Testis (tissue), 3 donors: Measurements from ENCODE around the gene KLHL29. TPM values are rescaled to one million over a fixed set of nuclear protein-coding genes. Genes with fewer than 3 reads are reported as not detected.

ENCODE experiments used
- DNase-seq: peaks from one replicate; pipeline ENCODE4 v3.0.0-alpha.2; 2019
- H3K27ac ChIP-seq, 2 donors: fragments of 200-600 bp; sonication (generic); one replicate each; pipeline ENCODE4 v1.5.1; 2019
- H3K27me3 ChIP-seq: fragments of 200-600 bp; sonication (generic); one replicate; pipeline ENCODE4 v1.5.1; 2019
- H3K36me3 ChIP-seq: fragments of 200-600 bp; sonication (generic); one replicate; pipeline ENCODE4 v1.5.1; 2017; ENCODE audit warnings: low read depth; ENCODE audit errors: missing control alignments
- H3K4me1 ChIP-seq: fragments of 200-600 bp; sonication (generic); one replicate; pipeline ENCODE4 v1.5.1; 2019
- H3K4me3 ChIP-seq, 2 donors: fragments of 200-600 bp; sonication (generic); one replicate each; pipeline ENCODE4 v1.5.1; 2017 to 2019
- H3K9me3 ChIP-seq: fragments of 200-600 bp; sonication (generic); one replicate; pipeline ENCODE4 v1.5.1; 2017
- CTCF ChIP-seq, 3 experiments: fragments of 450-650 bp in 2 of 3; fragments of 200-600 bp in 1 of 3; sonication (generic) in 1 of 3; IDR thresholded peaks; one replicate each; pipeline ENCODE4 v1.5.1; 2016 to 2019; ENCODE audit warnings: antibody characterized with exemption in 3 of 3, mild to moderate bottlenecking in 2 of 3, moderate library complexity in 1 of 3
- POLR2A ChIP-seq: fragments of 450-650 bp; IDR thresholded peaks from one replicate; pipeline ENCODE4 v1.6.1; 2017; ENCODE audit warnings: antibody characterized with exemption, mild to moderate bottlenecking, moderate library complexity
- WGBS, 2 donors: methylation state at CpG; one replicate each; pipeline ENCODE4 v1.1.5; 2018; 5-methylcytosine and 5-hydroxymethylcytosine counted together
- intact Hi-C: fragments of 100-400 bp; cut with DNase I; formaldehyde crosslinking; loops from one replicate; pipeline ENCODE4 v1.15.1; 2023; ENCODE audit warnings: low total_unique reads
- polyA plus RNA-seq: library from polyadenylated mRNA; stranded (reverse); fragments of 350-450 nt; fragmentation: Illumina TruSeq; extraction: RNeasy Lipid Tissue Mini Kit (QIAGEN cat#74804); gene quantifications from one replicate; pipeline ENCODE4 v1.2.3, GENCODE V29; 2014; ENCODE audit warnings: low read depth, low replicate concordance; ENCODE audit not compliant: insufficient read depth
- total RNA-seq, 2 donors: library from RNA; depleted of rRNA; stranded (reverse); fragments of >200 nt; gene quantifications; one replicate each; pipeline ENCODE4 v1.2.3, GENCODE V29; 2016

The KLHL29 gene
- total and polyA plus RNA-seq, 3 donors from 2014 or later: 3.3 to 10.9 (median 7.9) TPM

- no peaks in the 10 kb centered on the region for H3K4me1 ChIP-seq
- no peak for TF ChIP-seq POLR2A
- TF ChIP-seq CTCF (IDR thresholded peaks at IDR 0.05): no peak
- WGBS, 2 donors: 91 to 92% methylated on average over 8 of the region's 8 CpGs
- H3K4me3 ChIP-seq: no peak overlapping the region
- H3K27me3 ChIP-seq: no peaks in the 10 kb centered on the region
- intact Hi-C loops: no loop called here
- no peak for DNase-seq
- no peaks in the 10 kb centered on the region for H3K36me3 ChIP-seq
- no peak overlapping the region for H3K27ac ChIP-seq
- H3K9me3 ChIP-seq: no peaks in the 10 kb centered on the region
Observed at GRCh38 chr2:23393722-23394121, 8.7 kb downstream of the KLHL29 start.

GRCh38 chr2:23394700-23395099, 9.7 kb downstream of the KLHL29 start:
- Histone ChIP-seq H3K27ac (no peak overlapping the region), H3K27me3 (no peaks in the 10 kb centered on the region), H3K9me3 (no peaks in the 10 kb centered on the region), H3K4me1 (no peaks in the 10 kb centered on the region), H3K4me3 (no peak overlapping the region), H3K36me3 (no peaks in the 10 kb centered on the region)
- intact Hi-C loops: no loop called here
- 84 to 91% methylated on average over 4 of the region's 4 CpGs for WGBS, 2 donors
- no peak for DNase-seq
- TF ChIP-seq POLR2A: no peak
- TF ChIP-seq CTCF (IDR thresholded peaks at IDR 0.05): no peak

- WGBS, 2 donors: 83% methylated on average over 4 of the region's 4 CpGs
- DNase-seq: no peak
- H3K4me3 ChIP-seq: no peak overlapping the region
- no peak for TF ChIP-seq CTCF (IDR thresholded peaks at IDR 0.05)
- TF ChIP-seq POLR2A: no peak
- H3K4me1 ChIP-seq: no peaks in the 10 kb centered on the region
- H3K27me3 ChIP-seq: no peaks in the 10 kb centered on the region
- H3K36me3 ChIP-seq: no peaks in the 10 kb centered on the region
- no peak overlapping the region for H3K27ac ChIP-seq
- intact Hi-C loops: no loop called here
- H3K9me3 ChIP-seq: no peaks in the 10 kb centered on the region
Observed at GRCh38 chr2:23397478-23397877, 12.5 kb downstream of the KLHL29 start.

- Histone ChIP-seq H3K4me1 (no peaks in the 10 kb centered on the region), H3K36me3 (no peaks in the 10 kb centered on the region), H3K27ac (no peak overlapping the region), H3K27me3 (no peaks in the 10 kb centered on the region), H3K9me3 (no peaks in the 10 kb centered on the region), H3K4me3 (no peak overlapping the region)
- no peak for TF ChIP-seq CTCF (IDR thresholded peaks at IDR 0.05)
- TF ChIP-seq POLR2A: no peak
- intact Hi-C loops: no loop called here
- 89 to 96% methylated on average over 9 to 10 of the region's 10 CpGs for WGBS, 2 donors
- no peak for DNase-seq
Observed at GRCh38 chr2:23399674-23400261, 14.8 kb downstream of the KLHL29 start.

GRCh38 chr2:23400703-23401102, 15.7 kb downstream of the KLHL29 start:
- Histone ChIP-seq H3K4me1 (no peaks in the 10 kb centered on the region), H3K27ac (no peak overlapping the region)
- WGBS, 2 donors: 87 to 92% methylated on average over 4 of the region's 4 CpGs

More at GRCh38 chr2:23400703-23401102, 15.7 kb downstream of the KLHL29 start:
- Histone ChIP-seq H3K4me3 (no peak overlapping the region), H3K9me3 (no peaks in the 10 kb centered on the region), H3K27me3 (no peaks in the 10 kb centered on the region), H3K36me3 (no peaks in the 10 kb centered on the region)
- TF ChIP-seq POLR2A (no peak), CTCF (IDR thresholded peaks at IDR 0.05) (no peak)
- DNase-seq: no peak
- intact Hi-C loops: no loop called here
